GM04504 (cell line): Measurements from ENCODE around the gene BCL2L2.

Source experiments
- DNase-seq: peaks from one replicate; pipeline ENCODE4 v3.0.0-alpha.2; 2012; ENCODE audit warnings: low read depth

The BCL2L2 gene

DNA sequence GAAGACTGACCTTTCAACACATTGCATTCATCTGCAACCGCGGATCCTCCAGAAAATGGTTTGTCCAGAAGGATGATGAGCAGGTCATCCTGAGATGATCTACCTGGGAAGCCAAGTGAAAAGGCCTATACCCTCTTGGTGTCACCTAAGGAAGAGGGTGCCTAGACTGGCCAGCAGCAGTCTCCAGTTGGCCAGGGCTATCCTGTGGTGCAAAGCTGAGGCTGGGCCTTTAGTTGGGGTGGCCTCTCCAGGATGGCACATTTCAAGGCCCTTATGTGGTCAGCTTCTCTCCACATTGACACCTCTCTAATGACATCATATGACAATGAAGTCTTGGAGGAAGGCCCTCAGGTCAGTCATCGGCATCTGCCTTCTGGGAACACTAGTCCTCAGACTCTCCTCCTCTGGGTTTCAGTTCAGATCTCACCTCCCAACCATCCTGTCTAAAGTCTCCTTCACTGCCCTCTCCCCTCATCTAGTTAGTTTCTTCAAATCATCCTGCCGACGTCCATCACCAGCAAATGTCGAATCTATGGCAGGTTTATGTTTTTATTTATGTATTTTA is 49.3 kb downstream of the BCL2L2 start:
- DNase-seq: no peak

GRCh38 chr14:23356662-23357061 is 50.0 kb downstream of the BCL2L2 start:
- DNase-seq: no peak

GRCh38 chr14:23357261-23357660 is 50.6 kb downstream of the BCL2L2 start:
- DNase-seq: no peak

GRCh38 chr14:23358042-23358441 is 51.4 kb downstream of the BCL2L2 start:
- no peak for DNase-seq

DNA sequence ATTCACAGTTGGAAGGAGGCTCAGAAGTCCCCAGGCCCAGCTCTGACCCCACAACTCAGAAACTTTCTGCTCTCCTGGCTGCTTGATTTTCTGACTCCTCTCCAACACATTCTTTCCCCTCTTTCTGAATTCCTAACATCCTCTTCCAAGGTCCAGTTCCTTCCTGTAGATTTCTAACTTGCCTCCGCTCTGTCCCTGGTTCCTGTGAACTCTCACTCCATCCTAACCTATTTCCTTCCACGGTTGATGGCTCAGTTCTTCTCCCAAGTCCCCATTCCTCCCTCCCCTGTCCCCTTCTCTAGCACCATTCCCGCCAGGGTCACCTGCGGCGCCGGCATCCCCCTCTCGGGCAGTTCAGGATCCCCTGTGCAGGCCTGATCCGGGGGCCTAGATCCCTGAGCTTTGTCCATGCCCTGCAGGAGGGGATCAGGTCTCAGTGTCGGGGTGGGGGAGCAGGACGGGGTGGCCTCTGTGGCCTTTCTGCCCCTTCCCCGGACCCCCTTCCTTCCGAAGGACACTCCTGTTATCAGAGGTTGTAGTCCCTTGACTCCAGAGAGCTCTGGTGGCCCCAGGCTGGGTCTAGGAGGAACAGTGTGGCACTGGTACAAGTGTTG is 52.0 kb downstream of the BCL2L2 start:
- DNase-seq: no peak

- DNase-seq: no peak
Measured at GRCh38 chr14:23359167-23359626, 52.6 kb downstream of the BCL2L2 start.

GRCh38 chr14:23359722-23360447 is 53.3 kb downstream of the BCL2L2 start:
- DNase-seq: no peak

DNA sequence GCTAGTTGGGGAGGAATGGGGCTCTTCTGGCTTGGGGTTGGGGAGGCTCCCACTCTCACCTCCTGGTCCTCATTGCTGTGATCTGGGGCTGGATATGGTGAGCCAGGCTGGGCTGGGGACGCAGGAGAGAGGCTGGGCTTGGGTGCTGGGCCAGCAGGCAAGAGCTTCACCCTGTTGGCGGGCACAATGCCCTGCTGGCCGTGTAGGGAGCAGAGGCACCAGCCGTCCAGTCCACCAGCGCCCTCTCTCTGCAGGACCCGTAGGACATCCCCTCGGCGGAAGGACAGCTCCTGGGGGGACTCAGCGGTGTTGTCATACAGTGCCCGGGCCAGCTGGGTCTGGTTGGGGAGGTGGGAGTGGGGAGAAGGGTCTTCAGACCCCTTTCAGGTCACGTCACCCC is 53.9 kb downstream of the BCL2L2 start:
- DNase-seq: no peak

GRCh38 chr14:23361320-23361719 is 54.7 kb downstream of the BCL2L2 start:
- DNase-seq: no peak
